Measurements from ENCODE around the gene SYCP1. TPM values are rescaled to one million over a fixed set of nuclear protein-coding genes. Genes with fewer than 3 reads are reported as not detected.

Gene SYCP1
- total RNA-seq, 1 experiment from 2014 or later = not detected

- H4K20me1 ChIP-seq (ENCODE audit: control insufficient read depth, insufficient read depth, insufficient read length) = no peaks in the 10 kb centered on the region
- DNase-seq = no peak
- H4K5ac ChIP-seq (ENCODE audit: insufficient read length, low read depth, low read length) = no peak overlapping the region
- no peak overlapping the region for H3K4ac ChIP-seq (ENCODE audit: low read depth, low read length)
- H2BK15ac ChIP-seq (ENCODE audit: low read depth, low read length) = no peak overlapping the region
- Mint-ChIP-seq H3K27ac (no peak overlapping the region), H3K4me1 (0 out of 4 replicates have a peak, but pooled peaks cover 0 to 2% of the 10 kb centered on the region in 2 experiments), H3K9me3 (peaks cover 9 to 10% of the 10 kb centered on the region in 2 experiments), H3K4me3 (no peak overlapping the region), H3K36me3 (ENCODE audit: insufficient read depth in 1 of 3, low read depth in 3 of 3) (peaks cover 0 to 9% (median 0%) of the 10 kb centered on the region in 3 experiments; a peak in 5 of 7 replicates), H3K27me3 (ENCODE audit: low read depth) (no peaks in the 10 kb centered on the region; the same call in 1 of the 2 replicates)
- H3K79me1 ChIP-seq (ENCODE audit: insufficient read depth, low read depth, low read length, poor library complexity, severe bottlenecking) = no peaks in the 10 kb centered on the region
- H2BK120ac ChIP-seq (ENCODE audit: low read depth, low read length, poor library complexity, severe bottlenecking) = no peak overlapping the region
- TF ChIP-seq CTCF (conservative IDR thresholded peaks at IDR 0.05) = no peak
- H3K79me2 ChIP-seq (ENCODE audit: insufficient read depth, low read length) = no peaks in the 10 kb centered on the region
- no peak overlapping the region for H4K91ac ChIP-seq (ENCODE audit: insufficient read length, low read depth, low read length)
- no peak overlapping the region for H2AFZ ChIP-seq (ENCODE audit: low read length)
- no peaks in the 10 kb centered on the region for H3K9me3 ChIP-seq (ENCODE audit: control insufficient read depth, low read depth, low read length)
- H3K4me2 ChIP-seq (ENCODE audit: insufficient read depth, insufficient read length, low read length) = no peak overlapping the region
- H3K27ac ChIP-seq (ENCODE audit: insufficient read length, low read depth, low read length) = no peak overlapping the region
- H3K23me2 ChIP-seq (ENCODE audit: insufficient read length, low read depth, low read length, poor library complexity, severe bottlenecking) = no peaks in the 10 kb centered on the region
- H2BK12ac ChIP-seq (ENCODE audit: insufficient read length, low read depth, low read length) = no peak overlapping the region
- no peak overlapping the region for H3K56ac ChIP-seq (ENCODE audit: insufficient read length, low read depth, low read length)
- WGBS (ENCODE audit: extremely low coverage, insufficient read length, low lambda C conversion rate) = no CpG with 5 or more reads among the region's 1 CpG
- H3K14ac ChIP-seq (ENCODE audit: insufficient read depth, low read length) = no peak overlapping the region
- no peak overlapping the region for H3K23ac ChIP-seq (ENCODE audit: insufficient read length, low read depth, low read length)
- no peak overlapping the region for H2BK5ac ChIP-seq (ENCODE audit: insufficient read length, low read length)
- no peak overlapping the region for H4K8ac ChIP-seq (replicated peaks; ENCODE audit: insufficient read length, low read depth, low read length)
- no peak overlapping the region for H3K18ac ChIP-seq (ENCODE audit: insufficient read length, low read depth, low read length)
- H3K9ac ChIP-seq (ENCODE audit: extremely low read depth, insufficient read length, low read length) = no peak overlapping the region
- no peaks in the 10 kb centered on the region for H3K4me1 ChIP-seq (ENCODE audit: insufficient read depth, low read length)
- H2BK20ac ChIP-seq (ENCODE audit: low read depth, low read length, poor library complexity, severe bottlenecking) = no peak overlapping the region
- no peaks in the 10 kb centered on the region for H3K27me3 ChIP-seq (ENCODE audit: insufficient read depth, low read length)
- H3T11ph ChIP-seq (ENCODE audit: low read length) = no peak overlapping the region
- no peak overlapping the region for H2AK5ac ChIP-seq (ENCODE audit: insufficient read length, low read length)
Observed at GRCh38 chr1:114927401-114927800, 72.7 kb downstream of the SYCP1 start.

Data from H9 (cell line).